PC-3 (cell line): ENCODE data around the gene QPCT.

Experiments used
- EZH2 ChIP-seq: fragments of 300-600 bp; sonication (generic); IDR thresholded peaks from one replicate; pipeline ENCODE4 v1.6.1; 2017; ENCODE audit warnings: antibody characterized with exemption, mild to moderate bottlenecking, low read length; ENCODE audit not compliant: unreplicated experiment
- TF ChIP-seq, protein P1 (sequence below): fragments of 300-600 bp; sonication (generic); conservative IDR thresholded peaks from 2 replicates; pipeline ENCODE4 v1.5.1; 2017; ENCODE audit warnings: antibody characterized with exemption, low read depth, mild to moderate bottlenecking, low read length

GRCh38 chr2:37317746-37318145 lies 26.7 kb upstream of the QPCT start:
- TF ChIP-seq, protein P1, sequence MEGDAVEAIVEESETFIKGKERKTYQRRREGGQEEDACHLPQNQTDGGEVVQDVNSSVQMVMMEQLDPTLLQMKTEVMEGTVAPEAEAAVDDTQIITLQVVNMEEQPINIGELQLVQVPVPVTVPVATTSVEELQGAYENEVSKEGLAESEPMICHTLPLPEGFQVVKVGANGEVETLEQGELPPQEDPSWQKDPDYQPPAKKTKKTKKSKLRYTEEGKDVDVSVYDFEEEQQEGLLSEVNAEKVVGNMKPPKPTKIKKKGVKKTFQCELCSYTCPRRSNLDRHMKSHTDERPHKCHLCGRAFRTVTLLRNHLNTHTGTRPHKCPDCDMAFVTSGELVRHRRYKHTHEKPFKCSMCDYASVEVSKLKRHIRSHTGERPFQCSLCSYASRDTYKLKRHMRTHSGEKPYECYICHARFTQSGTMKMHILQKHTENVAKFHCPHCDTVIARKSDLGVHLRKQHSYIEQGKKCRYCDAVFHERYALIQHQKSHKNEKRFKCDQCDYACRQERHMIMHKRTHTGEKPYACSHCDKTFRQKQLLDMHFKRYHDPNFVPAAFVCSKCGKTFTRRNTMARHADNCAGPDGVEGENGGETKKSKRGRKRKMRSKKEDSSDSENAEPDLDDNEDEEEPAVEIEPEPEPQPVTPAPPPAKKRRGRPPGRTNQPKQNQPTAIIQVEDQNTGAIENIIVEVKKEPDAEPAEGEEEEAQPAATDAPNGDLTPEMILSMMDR, result no peak
- TF ChIP-seq EZH2, result no peak
